GM12878 (cell line): ENCODE results near the gene YPEL2. TPM values are rescaled to one million over a fixed set of nuclear protein-coding genes. Genes with fewer than 3 reads are reported as not detected.

ENCODE experiments used
- ATAC-seq: fragments of 200-7000 bp; cut with Tn5 transposase; 3 replicates; pipeline ENCODE4 v1.9.1; 2020; ENCODE audit warnings: mild to moderate bottlenecking, moderate library complexity
- BruUV-seq: library from RNA; stranded (reverse); fragments of 400-500 nt; replicated peaks from 2 replicates; lab custom pipeline; 2021; lab: Mats Ljungman, UMichigan
- CTCF ChIA-PET: fragments of 300-600 bp; sonication (Branson Sonifier 250); formaldehyde crosslinking; extraction: SDS; loops from one replicate; lab custom pipeline; 2021; ENCODE audit warnings: inconsistent platforms; lab: Yijun Ruan, JAX
- POLR2A ChIA-PET: fragments of 350-600 bp; formaldehyde crosslinking; extraction: SDS; loops from one replicate; lab custom pipeline; 2021; ENCODE audit warnings: inconsistent platforms; lab: Charles Lee
- RAD21 ChIA-PET: fragments of 300-600 bp; sonication (Branson Sonifier 250); formaldehyde crosslinking; loops from one replicate; lab custom pipeline; 2023; ENCODE audit warnings: antibody characterized with exemption; ENCODE audit not compliant: unreplicated experiment; lab: Charles Lee
- SMC1A ChIA-PET: fragments of 300-600 bp; sonication (Branson Sonifier 250); formaldehyde crosslinking; loops from one replicate; lab custom pipeline; 2023; ENCODE audit not compliant: unreplicated experiment, uncharacterized antibody; lab: Charles Lee
- DNase-seq: peaks from one replicate; pipeline ENCODE4 v3.0.0-alpha.2; 2011; ENCODE audit warnings: low read depth, low spot score
- FAIRE-seq: peaks from 3 replicates; lab custom pipeline; 2011; peaks lifted over from hg19 to GRCh38; lab: Jason Lieb, UNC
- H2AFZ ChIP-seq: 2 replicates; pipeline ENCODE4 v1.6.0; 2011; ENCODE audit warnings: low read depth, low read length, control low read depth; ENCODE audit not compliant: control insufficient read depth
- H3K27ac ChIP-seq: 2 replicates; pipeline ENCODE4 v1.5.1; 2011; ENCODE audit warnings: control low read depth; ENCODE audit not compliant: control insufficient read depth, insufficient read depth
- H3K27me3 ChIP-seq, 2 experiments: replicated peaks in 1 of 2; 2 replicates each; pipeline versions ENCODE4 v1.6.0 to v1.6.1; 2011; ENCODE audit warnings: low read length in 1 of 2; ENCODE audit not compliant: control insufficient read depth in 2 of 2, insufficient read depth in 2 of 2
- H3K36me3 ChIP-seq, 2 experiments: 2 replicates each; pipeline ENCODE4 v1.5.1; 2011; ENCODE audit warnings: low read length in 1 of 2; ENCODE audit not compliant: control insufficient read depth in 2 of 2, insufficient read depth in 2 of 2
- H3K4me1 ChIP-seq: 2 replicates; pipeline ENCODE4 v1.6.1; 2011; ENCODE audit warnings: mild to moderate bottlenecking, low read length, moderate library complexity, mixed read lengths; ENCODE audit not compliant: control insufficient read depth, insufficient read depth
- H3K4me2 ChIP-seq: 2 replicates; pipeline ENCODE4 v1.6.0; 2011; ENCODE audit warnings: control low read depth; ENCODE audit not compliant: control insufficient read depth, insufficient read depth
- H3K4me3 ChIP-seq: fragments of 200-600 bp; sonication (generic); 2 replicates; pipeline ENCODE4 v1.5.1; 2016
- H3K79me2 ChIP-seq: 2 replicates; pipeline ENCODE4 v1.6.0; 2011; ENCODE audit warnings: low read length; ENCODE audit not compliant: control insufficient read depth, insufficient read depth
- H3K9ac ChIP-seq: 2 replicates; pipeline ENCODE4 v1.8.0; 2011; ENCODE audit warnings: low read length, control low read depth, mixed read lengths; ENCODE audit not compliant: control insufficient read depth, insufficient read depth
- H3K9me3 ChIP-seq: replicated peaks from 3 replicates; pipeline ENCODE4 v1.5.1; 2011; ENCODE audit warnings: mild to moderate bottlenecking, low read length; ENCODE audit not compliant: control insufficient read depth, insufficient read depth
- H4K20me1 ChIP-seq: 2 replicates; pipeline ENCODE4 v1.6.0; 2011; ENCODE audit not compliant: control insufficient read depth, insufficient read depth
- ATF3 ChIP-seq: IDR thresholded peaks from 2 replicates; pipeline ENCODE4 v1.6.1; 2011; ENCODE audit warnings: low read depth, mild to moderate bottlenecking, low read length, moderate library complexity, borderline replicate concordance; ENCODE audit errors: extremely low read depth
- NFIC ChIP-seq: IDR thresholded peaks from 2 replicates; pipeline ENCODE4 v1.6.1; 2012; ENCODE audit warnings: low read depth, mild to moderate bottlenecking, inconsistent platforms, low read length, moderate library complexity
- PKNOX1 ChIP-seq: fragments of 450-650 bp; IDR thresholded peaks from 2 replicates; pipeline ENCODE4 v1.6.1; 2016; ENCODE audit warnings: mild to moderate bottlenecking
- RB1 ChIP-seq: fragments of 450-650 bp; formaldehyde crosslinking; IDR thresholded peaks from 2 replicates; pipeline ENCODE4 v1.6.1; 2017; ENCODE audit warnings: mild to moderate bottlenecking, borderline replicate concordance
- SKIL ChIP-seq: fragments of 450-650 bp; IDR thresholded peaks from 2 replicates; pipeline ENCODE4 v1.6.1; 2017; ENCODE audit warnings: mild to moderate bottlenecking, low read depth, inconsistent platforms; ENCODE audit not compliant: poor library complexity, severe bottlenecking
- WRNIP1 ChIP-seq: IDR thresholded peaks from 2 replicates; pipeline ENCODE4 v1.6.1; 2011; ENCODE audit warnings: low read depth, low read length, improper control_type of control experiment, borderline replicate concordance
- WGBS: methylation state at CpG from one replicate; pipeline ENCODE4 v1.1.6; 2016; ENCODE audit warnings: low lambda C conversion rate; ENCODE audit not compliant: insufficient replicate concordance, insufficient coverage; ENCODE audit errors: missing lambda C conversion rate; 5-methylcytosine and 5-hydroxymethylcytosine counted together
- in situ Hi-C: fragments of 300-500 bp; cut with MboI; formaldehyde crosslinking; loops from 9 replicates; pipeline ENCODE4 v1.14.3; 2018; ENCODE audit warnings: mixed read lengths
- intact Hi-C: fragments of 100-400 bp; cut with micrococcal nuclease; formaldehyde crosslinking; loops from one replicate; pipeline ENCODE4 v1.14.2; 2022; ENCODE audit not compliant: unreplicated experiment
- polyA plus RNA-seq, 11 experiments: library from polyadenylated mRNA; depleted of rRNA in 4 of 11; unstranded in 6 of 11; stranded (reverse) in 5 of 11; fragments of >200 nt; fragmentation: Nextera tagmentation in 4 of 11; fragmentation: Illumina TruSeq in 1 of 11; extraction: Ambion mirVana in 4 of 11; extraction: Trizol in 1 of 11; gene quantifications; 1 replicate in 1 of 11; 2 replicates in 10 of 11; pipeline versions ENCODE4 v1.2.1 to v1.2.3, GENCODE V29; 2011 to 2016; ENCODE audit warnings: inconsistent platforms in 2 of 11, missing spikeins in 2 of 11, low read depth in 1 of 11
- total RNA-seq, 4 experiments: library from RNA; depleted of rRNA in 3 of 4; stranded (reverse); fragments of >200 nt in 3 of 4; fragmentation: Illumina TruSeq in 1 of 4; extraction: Trizol in 1 of 4; gene quantifications; 2 replicates each; pipeline versions ENCODE4 v1.2.1 to v1.2.3, GENCODE V29; 2013 to 2021

YPEL2 gene
- total and polyA plus RNA-seq, 10 of the 15 experiments (the other 5 are each of a cell fraction or from before 2014, with no cell fraction given): 0.11 to 8.1 (median 0.48) TPM

GRCh38 chr17:59410049-59410437 is 78.6 kb downstream of the YPEL2 start:
- no peaks in the 10 kb centered on the region for H4K20me1 ChIP-seq
- no peak overlapping the region for H3K4me2 ChIP-seq
- ATAC-seq (no peak), FAIRE-seq (no peak)
- BruUV-seq: no TSS peak
- no peaks in the 10 kb centered on the region for H3K79me2 ChIP-seq
- no peak overlapping the region for H3K9ac ChIP-seq
- TF ChIP-seq NFIC: no peak
- no peak for TF ChIP-seq PKNOX1
- TF ChIP-seq SKIL: no peak
- TF ChIP-seq WRNIP1: no peak
- TF ChIP-seq RB1: no peak
- no peak for TF ChIP-seq ATF3
- TF ChIP-seq, all 136 proteins: peak for 0
- DNase-seq: no peak
- Histone ChIP-seq H3K9me3 (no peaks in the 10 kb centered on the region; the same call in 2 of the 3 replicates), H3K27me3 (no peaks in the 10 kb centered on the region), H3K36me3 (no peaks in the 10 kb centered on the region), H3K4me1 (peaks cover 3% of the 10 kb centered on the region; the same call in 1 of the 2 replicates), H3K27ac (no peak overlapping the region), H2AFZ (no peak overlapping the region), H3K4me3 (no peak overlapping the region)
- ChIA-PET CTCF (interaction anchor here (1.1 kb wide), 1 partner anchor 14 kb away, joined by 3 read pairs; no protein-coding TSS in a partner anchor), RAD21 (no interaction called here), SMC1A (no interaction called here), POLR2A (interaction anchor here (1.1 kb wide), 1 partner anchor 12 kb away, joined by 3 read pairs; no protein-coding TSS in a partner anchor)
- 69% methylated on average over 4 of the region's 4 CpGs for WGBS
- in situ Hi-C loops (no loop called here), intact Hi-C loops (no loop called here)
